Measurements from ENCODE around the gene BICC1.

BICC1 gene

GRCh38 chr10:58754469-58755339 lies 242.0 kb downstream of the BICC1 start:
- Mint-ChIP-seq H3K27me3 (no peaks in the 10 kb centered on the region), H3K9me3 (no peaks in the 10 kb centered on the region), H3K4me1 (ENCODE audit: low read depth) (no peaks in the 10 kb centered on the region), H3K36me3 (ENCODE audit: low read depth) (no peaks in the 10 kb centered on the region), H3K4me3 (no peak overlapping the region), H3K27ac (no peak overlapping the region)

- Mint-ChIP-seq H3K4me3 (no peak overlapping the region), H3K27me3 (no peaks in the 10 kb centered on the region), H3K36me3 (ENCODE audit: low read depth) (no peaks in the 10 kb centered on the region), H3K4me1 (ENCODE audit: low read depth) (no peaks in the 10 kb centered on the region), H3K9me3 (no peaks in the 10 kb centered on the region), H3K27ac (no peak overlapping the region)
Observed at GRCh38 chr10:58755340-58755610, 242.6 kb downstream of the BICC1 start.

- H3K27ac Mint-ChIP-seq, result no peak overlapping the region
- no peaks in the 10 kb centered on the region for H3K4me1 Mint-ChIP-seq (ENCODE audit: low read depth)
- H3K4me3 Mint-ChIP-seq, result no peak overlapping the region
- no peaks in the 10 kb centered on the region for H3K36me3 Mint-ChIP-seq (ENCODE audit: low read depth)
- no peaks in the 10 kb centered on the region for H3K27me3 Mint-ChIP-seq
- H3K9me3 Mint-ChIP-seq, result no peaks in the 10 kb centered on the region
Observed at GRCh38 chr10:58755677-58756076, 243.0 kb downstream of the BICC1 start.

GRCh38 chr10:58756130-58756719 lies 243.6 kb downstream of the BICC1 start:
- no peak overlapping the region for H3K27ac Mint-ChIP-seq
- no peaks in the 10 kb centered on the region for H3K27me3 Mint-ChIP-seq
- no peaks in the 10 kb centered on the region for H3K4me1 Mint-ChIP-seq (ENCODE audit: low read depth)
- no peak overlapping the region for H3K4me3 Mint-ChIP-seq
- H3K9me3 Mint-ChIP-seq, result no peaks in the 10 kb centered on the region
- H3K36me3 Mint-ChIP-seq (ENCODE audit: low read depth), result no peaks in the 10 kb centered on the region

- Mint-ChIP-seq H3K36me3 (ENCODE audit: low read depth) (no peaks in the 10 kb centered on the region), H3K27me3 (no peaks in the 10 kb centered on the region), H3K4me3 (no peak overlapping the region), H3K4me1 (ENCODE audit: low read depth) (no peaks in the 10 kb centered on the region), H3K27ac (no peak overlapping the region), H3K9me3 (no peaks in the 10 kb centered on the region)
Observed at GRCh38 chr10:58757352-58758065, 244.8 kb downstream of the BICC1 start.

GRCh38 chr10:58758321-58758720 lies 245.6 kb downstream of the BICC1 start:
- H3K27ac Mint-ChIP-seq, result no peak overlapping the region
- H3K4me3 Mint-ChIP-seq, result no peak overlapping the region
- H3K36me3 Mint-ChIP-seq (ENCODE audit: low read depth), result no peaks in the 10 kb centered on the region
- no peaks in the 10 kb centered on the region for H3K27me3 Mint-ChIP-seq
- H3K4me1 Mint-ChIP-seq (ENCODE audit: low read depth), result no peaks in the 10 kb centered on the region
- no peaks in the 10 kb centered on the region for H3K9me3 Mint-ChIP-seq

GRCh38 chr10:58764087-58764747 lies 251.5 kb downstream of the BICC1 start:
- no peak overlapping the region for H3K27ac Mint-ChIP-seq
- H3K4me1 Mint-ChIP-seq (ENCODE audit: low read depth), result no peaks in the 10 kb centered on the region
- H3K4me3 Mint-ChIP-seq, result no peak overlapping the region
- H3K9me3 Mint-ChIP-seq, result peaks cover 16% of the 10 kb centered on the region
- no peaks in the 10 kb centered on the region for H3K36me3 Mint-ChIP-seq (ENCODE audit: low read depth)
- no peaks in the 10 kb centered on the region for H3K27me3 Mint-ChIP-seq

GRCh38 chr10:58765910-58766309 lies 253.2 kb downstream of the BICC1 start:
- H3K27me3 Mint-ChIP-seq, result no peaks in the 10 kb centered on the region
- H3K36me3 Mint-ChIP-seq (ENCODE audit: low read depth), result no peaks in the 10 kb centered on the region
- H3K4me1 Mint-ChIP-seq (ENCODE audit: low read depth), result no peaks in the 10 kb centered on the region
- no peak overlapping the region for H3K4me3 Mint-ChIP-seq
- H3K9me3 Mint-ChIP-seq, result peaks cover 16% of the 10 kb centered on the region
- H3K27ac Mint-ChIP-seq, result no peak overlapping the region

GRCh38 chr10:58767652-58768051 lies 255.0 kb downstream of the BICC1 start:
- H3K9me3 Mint-ChIP-seq, result peaks cover 16% of the 10 kb centered on the region
- H3K4me3 Mint-ChIP-seq, result no peak overlapping the region
- H3K36me3 Mint-ChIP-seq (ENCODE audit: low read depth), result no peaks in the 10 kb centered on the region
- H3K27ac Mint-ChIP-seq, result no peak overlapping the region
- no peaks in the 10 kb centered on the region for H3K4me1 Mint-ChIP-seq (ENCODE audit: low read depth)
- H3K27me3 Mint-ChIP-seq, result no peaks in the 10 kb centered on the region

GRCh38 chr10:58771863-58772262 lies 259.2 kb downstream of the BICC1 start:
- Mint-ChIP-seq H3K27me3 (no peaks in the 10 kb centered on the region), H3K4me3 (no peak overlapping the region), H3K9me3 (peaks cover 10% of the 10 kb centered on the region), H3K27ac (no peak overlapping the region), H3K36me3 (ENCODE audit: low read depth) (no peaks in the 10 kb centered on the region), H3K4me1 (ENCODE audit: low read depth) (no peaks in the 10 kb centered on the region)

- Mint-ChIP-seq H3K4me1 (ENCODE audit: low read depth) (no peaks in the 10 kb centered on the region), H3K4me3 (no peak overlapping the region), H3K27me3 (no peaks in the 10 kb centered on the region), H3K36me3 (ENCODE audit: low read depth) (no peaks in the 10 kb centered on the region), H3K27ac (no peak overlapping the region), H3K9me3 (peaks cover 5% of the 10 kb centered on the region)
Observed at GRCh38 chr10:58772758-58773157, 260.1 kb downstream of the BICC1 start.

GRCh38 chr10:58773341-58773740 lies 260.7 kb downstream of the BICC1 start:
- H3K4me1 Mint-ChIP-seq (ENCODE audit: low read depth), result no peaks in the 10 kb centered on the region
- no peak overlapping the region for H3K4me3 Mint-ChIP-seq
- no peaks in the 10 kb centered on the region for H3K9me3 Mint-ChIP-seq

GRCh38 chr10:58773944-58774343 lies 261.3 kb downstream of the BICC1 start:
- no peak overlapping the region for H3K4me3 Mint-ChIP-seq

More at GRCh38 chr10:58773341-58773740, 260.7 kb downstream of the BICC1 start:
- H3K27ac Mint-ChIP-seq, result no peak overlapping the region
- H3K27me3 Mint-ChIP-seq, result no peaks in the 10 kb centered on the region
- H3K36me3 Mint-ChIP-seq (ENCODE audit: low read depth), result no peaks in the 10 kb centered on the region

GRCh38 chr10:58775960-58776567 lies 263.4 kb downstream of the BICC1 start:
- H3K4me3 Mint-ChIP-seq, result no peak overlapping the region
- no peaks in the 10 kb centered on the region for H3K27me3 Mint-ChIP-seq
- no peak overlapping the region for H3K27ac Mint-ChIP-seq
- H3K9me3 Mint-ChIP-seq, result no peaks in the 10 kb centered on the region
- H3K4me1 Mint-ChIP-seq (ENCODE audit: low read depth), result no peaks in the 10 kb centered on the region
- no peaks in the 10 kb centered on the region for H3K36me3 Mint-ChIP-seq (ENCODE audit: low read depth)

More at GRCh38 chr10:58773944-58774343, 261.3 kb downstream of the BICC1 start:
- no peaks in the 10 kb centered on the region for H3K27me3 Mint-ChIP-seq
- H3K4me1 Mint-ChIP-seq (ENCODE audit: low read depth), result no peaks in the 10 kb centered on the region
- H3K9me3 Mint-ChIP-seq, result no peaks in the 10 kb centered on the region
- H3K36me3 Mint-ChIP-seq (ENCODE audit: low read depth), result no peaks in the 10 kb centered on the region
- no peak overlapping the region for H3K27ac Mint-ChIP-seq
